ENCODE data around the gene BCAR3.

GRCh38 chr1:93554883-93555872 is 126.5 kb downstream of the BCAR3 start:
- TF ChIP-seq POLR2A (IDR thresholded peaks at IDR 0.05; ENCODE audit: low read length) = no peak
- no peak for TF ChIP-seq CTCF (IDR thresholded peaks at IDR 0.05)
- TF ChIP-seq USF2 (IDR thresholded peaks at IDR 0.05) = no peak
- no peak for TF ChIP-seq EP300 (IDR thresholded peaks at IDR 0.05)
- TF ChIP-seq MAX (IDR thresholded peaks at IDR 0.05) = no peak
- TF ChIP-seq NPAS2 (CRISPR knock-in tag; IDR thresholded peaks at IDR 0.05; ENCODE audit: borderline replicate concordance) = no peak
- TF ChIP-seq RARB (CRISPR knock-in tag; IDR thresholded peaks at IDR 0.05) = no peak

Data from A549 (cell line).